Loucy (cell line): Measurements from ENCODE around the gene OR1E2.

ENCODE experiments used
- H2AFZ ChIP-seq: fragments of 200-600 bp; sonication (generic); 2 replicates; pipeline ENCODE4 v1.6.0; 2016; ENCODE audit warnings: antibody characterized with exemption, mild to moderate bottlenecking, low read length, moderate library complexity
- H3F3A ChIP-seq: fragments of 200-600 bp; 2 replicates; pipeline ENCODE4 v1.6.0; 2016; ENCODE audit warnings: antibody characterized with exemption, low read depth, mild to moderate bottlenecking
- H3K27me3 ChIP-seq: fragments of 200-600 bp; sonication (generic); 2 replicates; pipeline ENCODE4 v1.6.1; 2014; ENCODE audit warnings: low read length, mild to moderate bottlenecking; ENCODE audit not compliant: insufficient read depth, poor library complexity, severe bottlenecking
- H3K36me3 ChIP-seq: fragments of 200-600 bp; sonication (generic); 2 replicates; pipeline ENCODE4 v1.6.1; 2016; ENCODE audit warnings: low read length; ENCODE audit not compliant: insufficient read depth
- H3K4me1 ChIP-seq: fragments of 200-600 bp; sonication (generic); 2 replicates; pipeline ENCODE4 v1.5.1; 2014; ENCODE audit warnings: low read length, mild to moderate bottlenecking; ENCODE audit not compliant: insufficient read depth, poor library complexity, severe bottlenecking
- H3K4me2 ChIP-seq: fragments of 200-600 bp; sonication (generic); 2 replicates; pipeline ENCODE4 v1.6.0; 2014; ENCODE audit warnings: antibody characterized with exemption, low read length, low read depth, mild to moderate bottlenecking; ENCODE audit not compliant: poor library complexity, severe bottlenecking
- H3K4me3 ChIP-seq: fragments of 200-600 bp; sonication (generic); 2 replicates; pipeline ENCODE4 v1.5.1; 2014; ENCODE audit warnings: low read length, mild to moderate bottlenecking, mixed read lengths; ENCODE audit not compliant: poor library complexity, severe bottlenecking
- H3K79me2 ChIP-seq: fragments of 200-600 bp; sonication (generic); 2 replicates; pipeline ENCODE4 v1.6.1; 2014; ENCODE audit warnings: low read length; ENCODE audit not compliant: insufficient read depth
- H3K9ac ChIP-seq: fragments of 200-600 bp; sonication (generic); 2 replicates; pipeline ENCODE4 v1.6.0; 2014; ENCODE audit warnings: mild to moderate bottlenecking, low read depth, low read length, moderate library complexity; ENCODE audit not compliant: poor library complexity, severe bottlenecking
- H3K9me2 ChIP-seq: fragments of 200-600 bp; sonication (generic); replicated peaks from 2 replicates; pipeline ENCODE4 v1.6.1; 2016; ENCODE audit warnings: low read depth, low read length, mixed read lengths
- H3K9me3 ChIP-seq: fragments of 200-600 bp; sonication (generic); 2 replicates; pipeline ENCODE4 v1.6.1; 2014; ENCODE audit warnings: mild to moderate bottlenecking, antibody characterized with exemption, low read length, low read depth; ENCODE audit not compliant: insufficient read depth
- H4K20me1 ChIP-seq: fragments of 200-600 bp; sonication (generic); 2 replicates; pipeline ENCODE4 v1.6.0; 2014; ENCODE audit warnings: antibody characterized with exemption, low read length, mild to moderate bottlenecking; ENCODE audit not compliant: insufficient read depth, poor library complexity, severe bottlenecking
- EZH2phosphoT487 ChIP-seq: fragments of 200-600 bp; IDR thresholded peaks from 2 replicates; pipeline ENCODE4 v1.6.1; 2018; ENCODE audit warnings: antibody characterized with exemption, mild to moderate bottlenecking, moderate library complexity, borderline replicate concordance
- TF ChIP-seq, protein P1 (sequence below): fragments of 200-600 bp; sonication (generic); conservative IDR thresholded peaks from 2 replicates; pipeline ENCODE4 v1.5.1; 2014; ENCODE audit warnings: mild to moderate bottlenecking, antibody characterized with exemption, low read length

OR1E2 gene, protein sequence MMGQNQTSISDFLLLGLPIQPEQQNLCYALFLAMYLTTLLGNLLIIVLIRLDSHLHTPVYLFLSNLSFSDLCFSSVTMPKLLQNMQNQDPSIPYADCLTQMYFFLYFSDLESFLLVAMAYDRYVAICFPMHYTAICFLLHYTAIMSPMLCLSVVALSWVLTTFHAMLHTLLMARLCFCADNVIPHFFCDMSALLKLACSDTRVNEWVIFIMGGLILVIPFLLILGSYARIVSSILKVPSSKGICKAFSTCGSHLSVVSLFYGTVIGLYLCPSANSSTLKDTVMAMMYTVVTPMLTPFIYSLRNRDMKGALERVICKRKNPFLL

DNA sequence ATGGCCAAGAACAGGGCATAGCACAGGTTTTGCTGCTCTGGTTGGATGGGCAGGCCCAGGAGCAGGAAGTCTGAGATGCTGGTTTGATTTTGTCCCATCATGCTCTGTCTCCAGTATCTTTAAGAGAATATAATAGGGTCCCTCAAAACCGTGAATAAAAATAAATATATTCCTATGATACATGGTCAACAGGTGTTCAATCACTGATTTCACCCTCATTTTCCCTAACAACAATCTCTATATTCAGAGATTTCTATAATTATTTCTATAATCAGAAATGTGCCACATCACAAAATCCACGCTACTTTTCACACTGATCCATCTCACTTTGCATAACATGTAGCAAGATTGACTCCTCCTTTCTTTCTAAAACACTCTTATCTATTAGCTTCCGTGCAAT is at the start of gene OR1E2:
OR1E2 (minus strand) TSS at position 101 of the 400 bp plus-strand sequence; CDS start at position 101, 0 bp downstream.
- Histone ChIP-seq H2AFZ (no peak within 1 kb of the TSS), H3K36me3 (no peaks in the 10 kb centered on the region), H3K9me2 (no peaks in the 10 kb centered on the region), H4K20me1 (no peaks in the 10 kb centered on the region), H3K4me3 (no peak within 1 kb of the TSS), H3K9me3 (no peaks in the 10 kb centered on the region), H3K27me3 (no peaks in the 10 kb centered on the region), H3K9ac (no peak within 1 kb of the TSS), H3K4me2 (no peak within 1 kb of the TSS), H3F3A (no peaks in the 10 kb centered on the region), H3K4me1 (no peaks in the 10 kb centered on the region), H3K79me2 (no peaks in the 10 kb centered on the region)
- no peak for TF ChIP-seq EZH2phosphoT487
- TF ChIP-seq, protein P1, sequence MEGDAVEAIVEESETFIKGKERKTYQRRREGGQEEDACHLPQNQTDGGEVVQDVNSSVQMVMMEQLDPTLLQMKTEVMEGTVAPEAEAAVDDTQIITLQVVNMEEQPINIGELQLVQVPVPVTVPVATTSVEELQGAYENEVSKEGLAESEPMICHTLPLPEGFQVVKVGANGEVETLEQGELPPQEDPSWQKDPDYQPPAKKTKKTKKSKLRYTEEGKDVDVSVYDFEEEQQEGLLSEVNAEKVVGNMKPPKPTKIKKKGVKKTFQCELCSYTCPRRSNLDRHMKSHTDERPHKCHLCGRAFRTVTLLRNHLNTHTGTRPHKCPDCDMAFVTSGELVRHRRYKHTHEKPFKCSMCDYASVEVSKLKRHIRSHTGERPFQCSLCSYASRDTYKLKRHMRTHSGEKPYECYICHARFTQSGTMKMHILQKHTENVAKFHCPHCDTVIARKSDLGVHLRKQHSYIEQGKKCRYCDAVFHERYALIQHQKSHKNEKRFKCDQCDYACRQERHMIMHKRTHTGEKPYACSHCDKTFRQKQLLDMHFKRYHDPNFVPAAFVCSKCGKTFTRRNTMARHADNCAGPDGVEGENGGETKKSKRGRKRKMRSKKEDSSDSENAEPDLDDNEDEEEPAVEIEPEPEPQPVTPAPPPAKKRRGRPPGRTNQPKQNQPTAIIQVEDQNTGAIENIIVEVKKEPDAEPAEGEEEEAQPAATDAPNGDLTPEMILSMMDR: no peak

DNA sequence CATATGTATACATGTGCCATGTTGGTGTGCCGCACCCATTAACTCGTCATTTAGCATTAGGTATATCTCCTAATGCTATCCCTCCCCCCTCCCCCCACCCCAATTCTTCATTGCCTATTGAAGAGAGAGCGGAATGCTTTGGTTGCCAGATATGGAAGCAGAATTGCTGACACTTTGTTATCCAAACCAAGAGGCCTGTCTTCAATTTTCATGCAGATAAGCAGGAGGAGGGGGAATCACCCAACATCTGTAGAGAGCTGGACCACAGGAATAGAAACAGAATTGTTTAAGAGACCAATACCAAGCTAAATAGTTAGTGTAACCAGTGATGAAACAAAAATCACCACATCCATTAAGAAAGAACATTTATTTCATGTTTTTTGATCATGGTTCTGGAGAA is 49.2 kb upstream of the OR1E2 start:
- Histone ChIP-seq H3K9me3 (no peaks in the 10 kb centered on the region), H2AFZ (no peak overlapping the region), H3K9me2 (no peaks in the 10 kb centered on the region), H3K36me3 (no peaks in the 10 kb centered on the region), H4K20me1 (no peaks in the 10 kb centered on the region), H3K79me2 (no peaks in the 10 kb centered on the region), H3K4me1 (no peaks in the 10 kb centered on the region), H3K9ac (no peak overlapping the region), H3K4me2 (no peak overlapping the region), H3F3A (no peaks in the 10 kb centered on the region), H3K27me3 (no peaks in the 10 kb centered on the region), H3K4me3 (no peak overlapping the region)
- no peak for TF ChIP-seq EZH2phosphoT487
- TF ChIP-seq, protein P1: no peak

DNA sequence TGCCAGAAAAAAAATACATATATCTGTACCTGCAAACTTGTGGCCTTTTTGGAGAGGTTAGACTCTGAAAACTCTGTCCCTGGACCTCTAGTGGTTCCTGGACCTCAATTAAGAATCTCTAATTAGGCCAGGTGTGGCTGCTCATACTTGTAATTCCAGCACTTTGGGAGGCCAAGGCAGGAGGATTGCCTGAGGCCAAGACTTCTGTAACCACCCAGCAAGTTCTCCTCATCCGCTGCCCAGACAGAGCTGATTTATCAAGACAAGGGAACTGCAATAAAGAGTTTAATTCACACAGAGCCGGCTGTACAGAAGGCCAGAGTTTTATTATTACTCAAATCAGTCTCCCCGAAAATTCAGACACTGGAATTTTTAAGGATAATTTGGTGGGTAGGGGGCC is 46.3 kb upstream of the OR1E2 start:
- Histone ChIP-seq H3K4me2 (no peak overlapping the region), H3K27me3 (no peaks in the 10 kb centered on the region), H3K79me2 (no peaks in the 10 kb centered on the region), H2AFZ (no peak overlapping the region), H3K36me3 (no peaks in the 10 kb centered on the region), H3K9me3 (no peaks in the 10 kb centered on the region), H3K9ac (no peak overlapping the region), H4K20me1 (no peaks in the 10 kb centered on the region), H3F3A (no peaks in the 10 kb centered on the region), H3K9me2 (no peaks in the 10 kb centered on the region), H3K4me3 (no peak overlapping the region), H3K4me1 (peaks cover 4% of the 10 kb centered on the region)
- TF ChIP-seq, protein P1: no peak
- no peak for TF ChIP-seq EZH2phosphoT487
